Measurements from ENCODE around the gene FADS3. TPM values are rescaled to one million over a fixed set of nuclear protein-coding genes. Genes with fewer than 3 reads are reported as not detected.

The FADS3 gene
- total and polyA plus RNA-seq, 2 of the 13 experiments (the other 11 are each of a cell fraction or from before 2014, with no cell fraction given) = 13.4 to 23.2 TPM

GRCh38 chr11:61923166-61924063 is 32.1 kb upstream of the FADS3 start (continued):
- TF ChIP-seq ZNF142 (CRISPR knock-in tag; IDR thresholded peaks at IDR 0.05) (no peak; the same call in 1 of the 2 replicates), ZNF136 (CRISPR knock-in tag; IDR thresholded peaks at IDR 0.05; ENCODE audit: low read depth) (no peak; the same call in 1 of the 2 replicates), TAF15 (IDR thresholded peaks at IDR 0.05; ENCODE audit: low read depth, low read length, poor library complexity, severe bottlenecking) (no peak), NFRKB (IDR thresholded peaks at IDR 0.05) (no peak), MBD4 (IDR thresholded peaks at IDR 0.05; ENCODE audit: borderline replicate concordance, low read length) (no peak), ZNF280B (CRISPR knock-in tag; IDR thresholded peaks at IDR 0.05; ENCODE audit: borderline replicate concordance) (no peak), SRF (IDR thresholded peaks at IDR 0.05; ENCODE audit: low read depth, low read length) (no peak), TFDP1 (CRISPR knock-in tag; IDR thresholded peaks at IDR 0.05; ENCODE audit: borderline replicate concordance) (peak; percentile 43), RARG (CRISPR knock-in tag; IDR thresholded peaks at IDR 0.05; ENCODE audit: low read depth) (no peak), ZNF776 (CRISPR knock-in tag; IDR thresholded peaks at IDR 0.05) (peak; percentile 69; the same call in 1 of the 2 replicates), AFF4 (CRISPR knock-in tag; IDR thresholded peaks at IDR 0.05) (no peak), GLI4 (CRISPR knock-in tag; IDR thresholded peaks at IDR 0.05; ENCODE audit: borderline replicate concordance) (peak; percentile 67; the same call in 1 of the 2 replicates)
- TF ChIP-seq, protein P1, sequence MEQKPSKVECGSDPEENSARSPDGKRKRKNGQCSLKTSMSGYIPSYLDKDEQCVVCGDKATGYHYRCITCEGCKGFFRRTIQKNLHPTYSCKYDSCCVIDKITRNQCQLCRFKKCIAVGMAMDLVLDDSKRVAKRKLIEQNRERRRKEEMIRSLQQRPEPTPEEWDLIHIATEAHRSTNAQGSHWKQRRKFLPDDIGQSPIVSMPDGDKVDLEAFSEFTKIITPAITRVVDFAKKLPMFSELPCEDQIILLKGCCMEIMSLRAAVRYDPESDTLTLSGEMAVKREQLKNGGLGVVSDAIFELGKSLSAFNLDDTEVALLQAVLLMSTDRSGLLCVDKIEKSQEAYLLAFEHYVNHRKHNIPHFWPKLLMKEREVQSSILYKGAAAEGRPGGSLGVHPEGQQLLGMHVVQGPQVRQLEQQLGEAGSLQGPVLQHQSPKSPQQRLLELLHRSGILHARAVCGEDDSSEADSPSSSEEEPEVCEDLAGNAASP (CRISPR knock-in tag; IDR thresholded peaks at IDR 0.05; ENCODE audit: borderline replicate concordance) = 0 out of 2 replicates have a peak, but pooled peaks have one; percentile 30
